ENCODE results near the gene CNDP1. TPM values are rescaled to one million over a fixed set of nuclear protein-coding genes. Genes with fewer than 3 reads are reported as not detected.

The CNDP1 gene
- total RNA-seq, 1 donor from 2014 or later, result not detected

DNA sequence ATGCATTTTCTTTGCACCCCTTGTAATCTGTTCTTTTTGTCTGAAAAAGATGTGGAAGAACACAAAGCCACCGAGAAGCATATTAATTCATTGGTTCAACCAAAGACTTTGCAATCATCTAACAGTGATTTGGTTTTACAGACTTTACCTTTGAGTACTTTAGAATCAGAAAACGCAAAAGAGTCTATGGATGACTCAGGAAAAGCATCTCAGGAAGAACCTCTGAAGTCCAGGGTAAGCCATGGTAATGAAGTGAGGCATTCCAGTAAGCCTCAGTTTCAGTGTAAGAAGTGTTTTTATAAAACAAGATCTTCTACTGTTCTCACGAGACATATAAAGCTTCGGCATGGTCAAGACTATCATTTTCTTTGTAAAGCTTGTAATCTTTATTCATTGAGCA is 98.6 kb downstream of the CNDP1 start:
- TF ChIP-seq, protein P1, sequence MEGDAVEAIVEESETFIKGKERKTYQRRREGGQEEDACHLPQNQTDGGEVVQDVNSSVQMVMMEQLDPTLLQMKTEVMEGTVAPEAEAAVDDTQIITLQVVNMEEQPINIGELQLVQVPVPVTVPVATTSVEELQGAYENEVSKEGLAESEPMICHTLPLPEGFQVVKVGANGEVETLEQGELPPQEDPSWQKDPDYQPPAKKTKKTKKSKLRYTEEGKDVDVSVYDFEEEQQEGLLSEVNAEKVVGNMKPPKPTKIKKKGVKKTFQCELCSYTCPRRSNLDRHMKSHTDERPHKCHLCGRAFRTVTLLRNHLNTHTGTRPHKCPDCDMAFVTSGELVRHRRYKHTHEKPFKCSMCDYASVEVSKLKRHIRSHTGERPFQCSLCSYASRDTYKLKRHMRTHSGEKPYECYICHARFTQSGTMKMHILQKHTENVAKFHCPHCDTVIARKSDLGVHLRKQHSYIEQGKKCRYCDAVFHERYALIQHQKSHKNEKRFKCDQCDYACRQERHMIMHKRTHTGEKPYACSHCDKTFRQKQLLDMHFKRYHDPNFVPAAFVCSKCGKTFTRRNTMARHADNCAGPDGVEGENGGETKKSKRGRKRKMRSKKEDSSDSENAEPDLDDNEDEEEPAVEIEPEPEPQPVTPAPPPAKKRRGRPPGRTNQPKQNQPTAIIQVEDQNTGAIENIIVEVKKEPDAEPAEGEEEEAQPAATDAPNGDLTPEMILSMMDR (IDR thresholded peaks at IDR 0.05; ENCODE audit: unreplicated experiment), result no peak
- no peak for DNase-seq (ENCODE audit: low spot score)

DNA sequence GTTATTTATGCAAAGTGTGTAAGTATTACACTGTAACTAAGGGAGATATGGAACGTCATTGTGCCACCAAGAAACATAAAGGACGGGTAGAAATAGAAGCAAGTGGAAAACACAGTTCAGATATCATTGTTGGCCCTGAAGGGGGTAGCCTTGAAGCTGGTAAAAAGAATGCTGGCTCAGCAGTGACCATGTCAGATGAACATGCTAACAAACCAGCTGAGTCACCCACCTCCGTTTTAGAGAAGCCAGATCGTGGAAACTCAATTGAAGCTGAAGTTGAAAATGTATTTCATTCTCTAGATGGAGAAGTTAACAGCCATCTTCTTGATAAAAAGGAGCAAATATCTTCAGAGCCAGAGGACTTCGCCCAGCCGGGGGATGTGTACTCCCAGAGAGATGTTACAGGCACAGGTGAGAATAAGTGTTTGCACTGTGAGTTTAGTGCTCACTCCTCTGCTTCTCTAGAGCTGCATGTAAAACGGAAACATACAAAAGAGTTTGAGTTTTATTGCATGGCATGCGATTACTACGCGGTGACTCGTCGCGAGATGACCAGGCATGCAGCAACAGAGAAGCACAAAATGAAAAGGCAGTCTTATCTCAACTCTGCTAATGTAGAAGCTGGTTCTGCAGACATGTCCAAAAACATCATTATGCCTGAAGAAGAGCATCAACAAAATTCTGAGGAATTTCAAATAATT is 99.5 kb downstream of the CNDP1 start:
- H3K27ac Mint-ChIP-seq (ENCODE audit: unreplicated experiment), result no peak overlapping the region
- no peaks in the 10 kb centered on the region for H3K9me3 Mint-ChIP-seq (ENCODE audit: unreplicated experiment)
- peaks cover 16% of the 10 kb centered on the region for H3K36me3 Mint-ChIP-seq (ENCODE audit: low read depth, unreplicated experiment)
- peaks cover 21% of the 10 kb centered on the region for H3K4me1 Mint-ChIP-seq (ENCODE audit: unreplicated experiment)
- H3K4me3 Mint-ChIP-seq (ENCODE audit: unreplicated experiment), result no peak overlapping the region
- H3K27me3 Mint-ChIP-seq (ENCODE audit: unreplicated experiment), result no peaks in the 10 kb centered on the region
- no peak for DNase-seq (ENCODE audit: low spot score)
- TF ChIP-seq, protein P1 (IDR thresholded peaks at IDR 0.05; ENCODE audit: unreplicated experiment), result no peak

More for the DNA sequence above, 98.6 kb downstream of the CNDP1 start:
- Mint-ChIP-seq H3K27ac (ENCODE audit: unreplicated experiment) (no peak overlapping the region), H3K4me1 (ENCODE audit: unreplicated experiment) (peaks cover 21% of the 10 kb centered on the region), H3K36me3 (ENCODE audit: low read depth, unreplicated experiment) (peaks cover 16% of the 10 kb centered on the region), H3K27me3 (ENCODE audit: unreplicated experiment) (no peaks in the 10 kb centered on the region), H3K4me3 (ENCODE audit: unreplicated experiment) (no peak overlapping the region), H3K9me3 (ENCODE audit: unreplicated experiment) (no peaks in the 10 kb centered on the region)

- H3K27me3 Mint-ChIP-seq (ENCODE audit: unreplicated experiment), result no peaks in the 10 kb centered on the region
- no peak overlapping the region for H3K4me3 Mint-ChIP-seq (ENCODE audit: unreplicated experiment)
- TF ChIP-seq, protein P1 (IDR thresholded peaks at IDR 0.05; ENCODE audit: unreplicated experiment), result no peak
These were observed 101.1 kb downstream of the CNDP1 start for GRCh38 chr18:74635224-74635975.

More at GRCh38 chr18:74635224-74635975, 101.1 kb downstream of the CNDP1 start:
- DNase-seq (ENCODE audit: low spot score), result no peak
- peaks cover 21% of the 10 kb centered on the region for H3K4me1 Mint-ChIP-seq (ENCODE audit: unreplicated experiment)
- H3K27ac Mint-ChIP-seq (ENCODE audit: unreplicated experiment), result no peak overlapping the region
- H3K9me3 Mint-ChIP-seq (ENCODE audit: unreplicated experiment), result no peaks in the 10 kb centered on the region
- peaks cover 16% of the 10 kb centered on the region for H3K36me3 Mint-ChIP-seq (ENCODE audit: low read depth, unreplicated experiment)

Other genes starting within 250 kb of the CNDP1 start
- gene CYB5A, start 242.5 kb upstream of the CNDP1 start, total RNA-seq (ENCODE audit: unreplicated experiment), result 119 TPM
- not detected for gene C18orf63, start 218.7 kb upstream of the CNDP1 start, total RNA-seq (ENCODE audit: unreplicated experiment)
- 0.21 TPM for gene DIPK1C, start 77.2 kb upstream of the CNDP1 start, total RNA-seq (ENCODE audit: unreplicated experiment)
- 113 TPM for gene CNDP2, start 38.1 kb upstream of the CNDP1 start, total RNA-seq (ENCODE audit: unreplicated experiment)
- gene ZNF407, start 63.4 kb downstream of the CNDP1 start, total RNA-seq (ENCODE audit: unreplicated experiment), result 16.8 TPM

All from endothelial cell (in vitro differentiated cells).